ENCODE results near the gene ZFPM1. TPM values are rescaled to one million over a fixed set of nuclear protein-coding genes. Genes with fewer than 3 reads are reported as not detected.

The ZFPM1 gene
- total and polyA plus RNA-seq, 2 experiments from 2014 or later: 0.53 to 2.2 TPM

- H3K27me3 Mint-ChIP-seq (ENCODE audit: insufficient read depth, low read depth, poor library complexity): peaks cover 7% of the 10 kb centered on the region
- no peaks in the 10 kb centered on the region for H3K27me3 ChIP-seq (ENCODE audit: insufficient read depth)
Measured at GRCh38 chr16:88505405-88506082, 52.5 kb downstream of the ZFPM1 start.

DNA sequence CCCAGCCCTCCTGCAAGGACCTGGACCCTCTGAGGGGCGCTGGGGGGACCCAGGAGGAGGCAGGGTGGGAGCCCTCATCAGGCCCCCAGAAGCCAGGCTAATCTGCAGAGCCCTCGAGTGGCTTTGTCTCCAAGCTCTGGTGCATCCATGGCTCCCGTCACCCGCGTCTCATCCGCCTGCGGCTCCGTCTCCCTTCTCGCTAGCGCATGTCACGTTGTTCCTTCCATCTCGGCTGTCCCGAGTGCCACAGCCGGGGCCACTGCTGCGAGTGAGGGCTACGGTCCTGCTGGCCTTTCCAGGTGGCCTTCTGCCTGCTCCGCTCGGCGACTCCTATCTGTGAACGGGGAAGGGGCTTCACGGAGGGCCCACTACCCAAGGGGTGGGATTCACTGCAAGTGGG is 53.6 kb downstream of the ZFPM1 start:
- Histone ChIP-seq H3K4me2 (no peak overlapping the region), H4K20me1 (replicated peaks; ENCODE audit: insufficient read depth) (no peaks in the 10 kb centered on the region), H3F3A (replicated peaks; ENCODE audit: low read depth) (no peaks in the 10 kb centered on the region), H3K79me2 (replicated peaks; ENCODE audit: insufficient read depth) (no peaks in the 10 kb centered on the region), H3K4me1 (ENCODE audit: insufficient read depth) (no peaks in the 10 kb centered on the region), H3K27me3 (ENCODE audit: insufficient read depth) (no peaks in the 10 kb centered on the region), H3K27ac (ENCODE audit: low read depth) (no peak overlapping the region), H2AFZ (no peak overlapping the region), H3K4me3 (no peak overlapping the region), H3K36me3 (ENCODE audit: insufficient read depth) (no peaks in the 10 kb centered on the region), H3K9me2 (ENCODE audit: insufficient read depth) (no peaks in the 10 kb centered on the region)
- Mint-ChIP-seq H3K4me3 (no peak overlapping the region), H3K9me3 (no peaks in the 10 kb centered on the region), H3K4me1 (0 out of 3 replicates have a peak, but pooled peaks cover 2% of the 10 kb centered on the region), H3K27ac (no peak overlapping the region), H3K36me3 (ENCODE audit: low read depth) (no peaks in the 10 kb centered on the region), H3K27me3 (ENCODE audit: insufficient read depth, low read depth, poor library complexity) (peaks cover 6% of the 10 kb centered on the region)
- ATAC-seq (no peak), DNase-seq (ENCODE audit: low spot score) (no peak)
- TF ChIP-seq CREB1 (CRISPR knock-in tag; IDR thresholded peaks at IDR 0.05; ENCODE audit: low read depth) (no peak), POLR2AphosphoS5 (IDR thresholded peaks at IDR 0.05; ENCODE audit: low read depth) (no peak), EZH2phosphoT487 (IDR thresholded peaks at IDR 0.05; ENCODE audit: unreplicated experiment) (no peak), EZH2 (IDR thresholded peaks at IDR 0.05; ENCODE audit: low read depth, unreplicated experiment) (no peak), STAT1 (IDR thresholded peaks at IDR 0.05; ENCODE audit: unreplicated experiment) (no peak), ZNF331 (CRISPR knock-in tag; IDR thresholded peaks at IDR 0.05; ENCODE audit: low read depth) (no peak)

More at GRCh38 chr16:88505405-88506082, 52.5 kb downstream of the ZFPM1 start:
- ATAC-seq (peak; percentile 63), DNase-seq (ENCODE audit: low spot score) (peak; percentile 44)
- no peak overlapping the region for H3K4me3 ChIP-seq
- H3K4me3 Mint-ChIP-seq: no peak overlapping the region
- H3K4me1 ChIP-seq (ENCODE audit: insufficient read depth): no peaks in the 10 kb centered on the region
- no peaks in the 10 kb centered on the region for H3K79me2 ChIP-seq (replicated peaks; ENCODE audit: insufficient read depth)
- H2AFZ ChIP-seq: no peak overlapping the region
- no peak overlapping the region for H3K27ac ChIP-seq (ENCODE audit: low read depth)
- H3F3A ChIP-seq (replicated peaks; ENCODE audit: low read depth): no peaks in the 10 kb centered on the region
- H3K36me3 Mint-ChIP-seq (ENCODE audit: low read depth): no peaks in the 10 kb centered on the region
- H4K20me1 ChIP-seq (replicated peaks; ENCODE audit: insufficient read depth): no peaks in the 10 kb centered on the region
- no peak overlapping the region for H3K4me2 ChIP-seq
- H3K4me1 Mint-ChIP-seq: 0 out of 3 replicates have a peak, but pooled peaks cover 2% of the 10 kb centered on the region
- no peaks in the 10 kb centered on the region for H3K9me2 ChIP-seq (ENCODE audit: insufficient read depth)
- TF ChIP-seq, protein P1, sequence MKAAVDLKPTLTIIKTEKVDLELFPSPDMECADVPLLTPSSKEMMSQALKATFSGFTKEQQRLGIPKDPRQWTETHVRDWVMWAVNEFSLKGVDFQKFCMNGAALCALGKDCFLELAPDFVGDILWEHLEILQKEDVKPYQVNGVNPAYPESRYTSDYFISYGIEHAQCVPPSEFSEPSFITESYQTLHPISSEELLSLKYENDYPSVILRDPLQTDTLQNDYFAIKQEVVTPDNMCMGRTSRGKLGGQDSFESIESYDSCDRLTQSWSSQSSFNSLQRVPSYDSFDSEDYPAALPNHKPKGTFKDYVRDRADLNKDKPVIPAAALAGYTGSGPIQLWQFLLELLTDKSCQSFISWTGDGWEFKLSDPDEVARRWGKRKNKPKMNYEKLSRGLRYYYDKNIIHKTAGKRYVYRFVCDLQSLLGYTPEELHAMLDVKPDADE (IDR thresholded peaks at IDR 0.05): no peak
- no peak for TF ChIP-seq ZNF331 (CRISPR knock-in tag; IDR thresholded peaks at IDR 0.05; ENCODE audit: low read depth)
- peak; percentile 20 to 46; a peak in 2 of 4 replicates for TF ChIP-seq CTCF (conservative IDR thresholded peaks at IDR 0.05; ENCODE audit: low read depth in 2 of 2)
- TF ChIP-seq STAT1 (IDR thresholded peaks at IDR 0.05; ENCODE audit: unreplicated experiment): no peak
- no peak for TF ChIP-seq NANOG (IDR thresholded peaks at IDR 0.05; ENCODE audit: borderline replicate concordance)
- no peaks in the 10 kb centered on the region for H3K9me3 Mint-ChIP-seq
- H3K36me3 ChIP-seq (ENCODE audit: insufficient read depth): no peaks in the 10 kb centered on the region
- no peak overlapping the region for H3K27ac Mint-ChIP-seq

All from GM23338 (cell line).